ENCODE data around the gene AGBL3. TPM values are rescaled to one million over a fixed set of nuclear protein-coding genes. Genes with fewer than 3 reads are reported as not detected.
A peak's percentile ranks its signal among the peaks of the same experiment; 100 is the strongest.

The AGBL3 gene
- total and polyA plus RNA-seq, 9 of the 15 experiments (the other 6 are each of a cell fraction or from before 2014, with no cell fraction given) = 0.54 to 2.9 (median 1.7) TPM

GRCh38 chr7:134954197-134955082 is 31.9 kb upstream of the AGBL3 start:
- ATAC-seq (peak; percentile 80), DNase-seq (ENCODE audit: extremely low read depth in 1 of 4, low spot score in 3 of 4) (peak; percentile 35 to 50 (median 44)), FAIRE-seq (peak; percentile 82)
- no peaks in the 10 kb centered on the region for H3K4me1 ChIP-seq (replicated peaks in 1 of 2; ENCODE audit: control insufficient read depth in 2 of 2, insufficient read depth in 2 of 2, low read length in 2 of 2)
- ChIA-PET POLR2A (interaction anchor here (0.7 kb wide), 1 partner anchor 216 kb away, joined by 3 read pairs; the partner anchor contains the start of gene CYREN), CTCF (ENCODE audit: low intra/inter-chr PET ratio) (interaction anchor here (0.7 to 2.4 kb wide), 7 partner anchors 79 to 534 kb away, joined by 3 to 35 read pairs (median 4); no protein-coding TSS in a partner anchor)
- no peaks in the 10 kb centered on the region for H3K9me1 ChIP-seq (ENCODE audit: control insufficient read depth, insufficient read depth, low read length)
- H3K4me2 ChIP-seq (ENCODE audit: insufficient read depth, low read length) = no peak overlapping the region
- H3K27me3 ChIP-seq (ENCODE audit: control insufficient read depth in 2 of 2, insufficient read depth in 2 of 2, low read length in 2 of 2) = peaks cover 0 to 15% of the 10 kb centered on the region in 2 experiments; a peak in 2 of 5 replicates
- in situ Hi-C loops (cut with MboI) = no loop called here
- no peak overlapping the region for H3K4me3 ChIP-seq
- H2AFZ ChIP-seq (ENCODE audit: low read depth, low read length) = no peak overlapping the region
- H3K79me2 ChIP-seq (ENCODE audit: control insufficient read depth, insufficient read depth, low read length) = no peaks in the 10 kb centered on the region
- WGBS (ENCODE audit: insufficient coverage, low coverage, missing lambda C conversion rate) = under 1% methylated on average over 9 of the region's 9 CpGs
- intact Hi-C loops (cut with micrococcal nuclease) = loop anchor here (1.0 to 2.0 kb wide), 4 partner anchors 216 to 522 kb away; partner anchors contain the start of gene CYREN
- no TSS peak for BruUV-seq (replicated peaks)
- H3K9me3 ChIP-seq (replicated peaks; ENCODE audit: control insufficient read depth, insufficient read depth, low read depth, low read length) = no peaks in the 10 kb centered on the region
- H4K20me1 ChIP-seq (replicated peaks; ENCODE audit: control insufficient read depth, insufficient read depth, low read length) = no peaks in the 10 kb centered on the region
- H3K9ac ChIP-seq (ENCODE audit: insufficient read depth in 1 of 2, low read depth in 2 of 2, low read length in 2 of 2) = no peak overlapping the region
- H3K27ac ChIP-seq (ENCODE audit: extremely low read depth, low read depth, low read length) = no peak overlapping the region
- no peaks in the 10 kb centered on the region for H3K36me3 ChIP-seq (ENCODE audit: control insufficient read depth, insufficient read depth, low read length)
- peak; percentile 73; the same call in 1 of the 2 replicates for TF ChIP-seq REST (IDR thresholded peaks at IDR 0.05; ENCODE audit: borderline replicate concordance)
- no peak for TF ChIP-seq REST (CRISPR knock-in tag; IDR thresholded peaks at IDR 0.05; ENCODE audit: low read depth)
- 0 out of 2 replicates have a peak, but pooled peaks have one; percentile 15 for TF ChIP-seq ATF7 (IDR thresholded peaks at IDR 0.05)
- peak; percentile 83 to 88 for TF ChIP-seq RAD21 (CRISPR knock-in tag; conservative IDR thresholded peaks at IDR 0.05 in 1 of 2, IDR thresholded peaks at IDR 0.05 in 1 of 2)
- peak; percentile 31; the same call in 1 of the 2 replicates for TF ChIP-seq GABPA (tag; conservative IDR thresholded peaks at IDR 0.05; ENCODE audit: low read depth)
- TF ChIP-seq SMC3 (conservative IDR thresholded peaks at IDR 0.05; ENCODE audit: insufficient read depth, low read depth, low read length) = peak; percentile 75
- peak; percentile 61; the same call in 1 of the 2 replicates for TF ChIP-seq ARID3A (IDR thresholded peaks at IDR 0.05; ENCODE audit: borderline replicate concordance, low read depth, low read length)
- no peak for TF ChIP-seq CEBPG (CRISPR knock-in tag; IDR thresholded peaks at IDR 0.05)
- TF ChIP-seq CEBPG (tag; conservative IDR thresholded peaks at IDR 0.05 in 1 of 2, IDR thresholded peaks at IDR 0.05 in 1 of 2) = no peak
